ENCODE measurements around the gene PRMT7.

The PRMT7 gene

GRCh38 chr16:68400083-68400923, 89.5 kb downstream of the PRMT7 start:
- H3K36me3 ChIP-seq (ENCODE audit: insufficient read depth, low read length): no peaks in the 10 kb centered on the region
- peaks cover 15% of the 10 kb centered on the region for H3K27me3 ChIP-seq (ENCODE audit: insufficient read depth, low read length)
- H3K9me3 ChIP-seq (ENCODE audit: low read length): no peaks in the 10 kb centered on the region
- no peak overlapping the region for H2AFZ ChIP-seq (ENCODE audit: low read depth, low read length)
- no peak overlapping the region for H3K4me3 ChIP-seq (ENCODE audit: low read length)
- peaks cover 5% of the 10 kb centered on the region for H3K4me1 ChIP-seq (ENCODE audit: insufficient read depth, low read length)

DNA sequence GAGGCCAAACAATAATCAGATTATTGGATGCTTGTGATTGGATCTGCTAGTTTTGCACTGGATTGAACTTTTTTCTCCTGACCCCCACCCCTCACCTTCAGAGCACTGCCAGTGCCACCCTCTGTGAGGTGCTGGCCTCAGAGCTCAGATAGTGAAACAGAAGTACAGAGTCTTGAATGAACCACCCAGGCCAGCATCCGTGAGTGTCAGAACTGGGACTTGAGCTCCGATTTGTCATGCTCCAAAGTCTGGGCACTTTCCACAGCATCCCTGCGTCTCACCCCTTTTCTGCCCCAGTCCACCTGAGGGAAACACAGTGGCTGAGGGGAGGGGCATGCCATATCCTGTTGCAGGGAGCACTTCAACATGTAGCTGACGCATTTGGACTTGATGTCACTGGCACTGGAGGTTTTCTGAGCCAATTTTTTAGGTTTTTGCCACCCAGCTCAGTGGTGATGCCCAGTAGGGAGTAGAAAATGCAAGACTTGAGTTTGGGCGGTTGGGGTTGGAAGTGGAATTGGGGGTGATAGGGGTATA, 90.2 kb downstream of the PRMT7 start:
- H3K36me3 ChIP-seq (ENCODE audit: insufficient read depth, low read length): no peaks in the 10 kb centered on the region
- H3K4me1 ChIP-seq (ENCODE audit: insufficient read depth, low read length): peaks cover 5% of the 10 kb centered on the region
- H3K9me3 ChIP-seq (ENCODE audit: low read length): no peaks in the 10 kb centered on the region
- peaks cover 15% of the 10 kb centered on the region for H3K27me3 ChIP-seq (ENCODE audit: insufficient read depth, low read length)
- no peak overlapping the region for H3K4me3 ChIP-seq (ENCODE audit: low read length)
- no peak overlapping the region for H2AFZ ChIP-seq (ENCODE audit: low read depth, low read length)

- H3K4me3 ChIP-seq (ENCODE audit: low read length): no peak overlapping the region
- peaks cover 13% of the 10 kb centered on the region for H3K4me1 ChIP-seq (ENCODE audit: insufficient read depth, low read length)
- H3K9me3 ChIP-seq (ENCODE audit: low read length): no peaks in the 10 kb centered on the region
- H3K36me3 ChIP-seq (ENCODE audit: insufficient read depth, low read length): no peaks in the 10 kb centered on the region
- peaks cover 12% of the 10 kb centered on the region for H3K27me3 ChIP-seq (ENCODE audit: insufficient read depth, low read length)
- no peak overlapping the region for H2AFZ ChIP-seq (ENCODE audit: low read depth, low read length)
These were observed 91.3 kb downstream of the PRMT7 start for GRCh38 chr16:68401871-68402747.

GRCh38 chr16:68402748-68403040, 91.9 kb downstream of the PRMT7 start:
- H2AFZ ChIP-seq (ENCODE audit: low read depth, low read length): no peak overlapping the region
- no peaks in the 10 kb centered on the region for H3K9me3 ChIP-seq (ENCODE audit: low read length)
- H3K36me3 ChIP-seq (ENCODE audit: insufficient read depth, low read length): no peaks in the 10 kb centered on the region
- H3K4me3 ChIP-seq (ENCODE audit: low read length): no peak overlapping the region
- H3K4me1 ChIP-seq (ENCODE audit: insufficient read depth, low read length): peaks cover 13% of the 10 kb centered on the region
- H3K27me3 ChIP-seq (ENCODE audit: insufficient read depth, low read length): peaks cover 12% of the 10 kb centered on the region

DNA sequence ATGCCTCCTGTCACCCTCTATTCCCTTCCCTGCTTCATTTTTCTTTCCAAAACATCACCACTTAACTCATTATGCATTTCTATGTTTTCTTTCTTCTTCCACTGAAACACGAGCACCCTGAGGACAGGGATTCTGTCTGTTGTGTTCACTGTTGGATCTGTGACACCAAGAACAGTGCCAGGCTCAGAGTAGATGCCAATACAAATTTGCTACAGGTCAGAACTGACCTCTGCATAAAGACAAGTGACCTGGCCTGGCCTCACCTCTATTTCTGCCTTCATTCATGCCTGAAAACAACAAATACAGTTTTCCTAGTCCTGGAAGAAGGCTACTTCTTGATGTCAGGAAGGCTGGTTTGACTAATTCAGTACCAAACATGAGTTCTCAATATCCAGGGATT, 92.4 kb downstream of the PRMT7 start:
- H3K4me3 ChIP-seq (ENCODE audit: low read length): no peak overlapping the region
- H3K4me1 ChIP-seq (ENCODE audit: insufficient read depth, low read length): peaks cover 13% of the 10 kb centered on the region
- no peak overlapping the region for H2AFZ ChIP-seq (ENCODE audit: low read depth, low read length)
- H3K36me3 ChIP-seq (ENCODE audit: insufficient read depth, low read length): no peaks in the 10 kb centered on the region
- H3K27me3 ChIP-seq (ENCODE audit: insufficient read depth, low read length): peaks cover 12% of the 10 kb centered on the region
- no peaks in the 10 kb centered on the region for H3K9me3 ChIP-seq (ENCODE audit: low read length)

DNA sequence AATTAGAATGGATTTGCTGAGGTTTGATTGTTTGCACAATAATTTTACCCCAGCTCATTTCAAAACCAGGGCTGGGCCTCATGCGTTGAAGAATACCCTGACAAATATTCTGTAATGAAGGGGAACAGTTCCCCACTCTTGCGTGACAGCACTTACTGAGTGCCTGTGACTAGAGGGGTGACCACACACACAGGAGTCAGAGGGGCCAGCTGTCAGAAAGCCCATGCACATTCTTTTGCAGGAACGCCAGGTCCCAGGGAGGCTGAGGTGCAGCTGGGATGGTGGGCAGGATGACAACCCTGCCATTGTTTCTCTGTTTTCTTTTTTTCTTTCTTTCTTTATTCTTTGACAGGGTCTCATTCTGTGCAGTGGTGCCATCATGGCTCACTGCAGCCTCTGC, 92.9 kb downstream of the PRMT7 start:
- Histone ChIP-seq H3K9me3 (ENCODE audit: low read length) (no peaks in the 10 kb centered on the region), H3K4me1 (ENCODE audit: insufficient read depth, low read length) (peaks cover 13% of the 10 kb centered on the region), H3K4me3 (ENCODE audit: low read length) (no peak overlapping the region), H2AFZ (ENCODE audit: low read depth, low read length) (no peak overlapping the region), H3K27me3 (ENCODE audit: insufficient read depth, low read length) (peaks cover 12% of the 10 kb centered on the region), H3K36me3 (ENCODE audit: insufficient read depth, low read length) (no peaks in the 10 kb centered on the region)

- Histone ChIP-seq H3K27me3 (ENCODE audit: insufficient read depth, low read length) (peaks cover 7% of the 10 kb centered on the region), H3K9me3 (ENCODE audit: low read length) (no peaks in the 10 kb centered on the region), H3K36me3 (ENCODE audit: insufficient read depth, low read length) (no peaks in the 10 kb centered on the region), H2AFZ (ENCODE audit: low read depth, low read length) (no peak overlapping the region), H3K4me1 (ENCODE audit: insufficient read depth, low read length) (peaks cover 13% of the 10 kb centered on the region), H3K4me3 (ENCODE audit: low read length) (no peak overlapping the region)
These were observed 94.0 kb downstream of the PRMT7 start for GRCh38 chr16:68404736-68405345.

DNA sequence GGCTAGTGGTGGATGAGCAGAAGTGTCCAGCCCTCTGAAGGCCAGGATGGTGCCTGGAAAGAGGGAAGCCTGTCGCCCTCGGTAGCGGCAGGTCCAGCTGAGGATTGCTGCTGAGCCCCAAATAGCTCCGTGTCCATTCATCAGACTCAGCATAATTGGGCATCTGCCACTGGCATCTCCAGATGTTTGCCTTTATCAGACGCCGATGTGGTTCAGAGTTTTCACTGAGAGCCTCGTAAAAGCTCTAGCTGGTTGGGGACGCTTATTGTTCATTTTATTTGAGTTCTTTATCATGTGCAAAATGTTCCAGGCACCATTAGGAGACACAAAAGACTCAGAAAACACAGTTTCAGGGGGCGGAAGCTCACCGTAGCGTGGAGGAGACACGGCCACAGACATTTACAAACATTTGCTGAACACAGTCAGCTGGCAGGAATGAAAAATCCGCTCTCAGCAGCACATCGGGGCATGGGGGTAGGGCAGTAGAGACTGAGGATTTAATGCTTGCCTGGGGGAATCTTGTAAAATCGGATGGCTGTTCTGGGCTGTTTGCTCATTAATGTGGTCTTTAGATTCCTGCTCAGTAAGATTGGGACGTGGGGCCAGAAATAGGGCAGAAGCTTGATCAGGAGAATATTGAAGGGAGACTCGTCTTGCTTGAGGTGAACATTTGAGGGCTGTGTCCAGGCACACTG, 95.8 kb downstream of the PRMT7 start:
- Histone ChIP-seq H3K4me3 (ENCODE audit: low read length) (no peak overlapping the region), H3K9me3 (ENCODE audit: low read length) (no peaks in the 10 kb centered on the region), H3K27me3 (ENCODE audit: insufficient read depth, low read length) (peaks cover 4% of the 10 kb centered on the region), H3K36me3 (ENCODE audit: insufficient read depth, low read length) (no peaks in the 10 kb centered on the region), H2AFZ (ENCODE audit: low read depth, low read length) (no peak overlapping the region), H3K4me1 (ENCODE audit: insufficient read depth, low read length) (peaks cover 13% of the 10 kb centered on the region)

Data from neuron (in vitro differentiated cells).